ENCODE results near the gene JAGN1. TPM values are rescaled to one million over a fixed set of nuclear protein-coding genes. Genes with fewer than 3 reads are reported as not detected.
A peak's percentile ranks its signal among the peaks of the same experiment; 100 is the strongest.

Gene JAGN1
- total RNA-seq, 1 donor from 2014 or later: 40.4 TPM

DNA sequence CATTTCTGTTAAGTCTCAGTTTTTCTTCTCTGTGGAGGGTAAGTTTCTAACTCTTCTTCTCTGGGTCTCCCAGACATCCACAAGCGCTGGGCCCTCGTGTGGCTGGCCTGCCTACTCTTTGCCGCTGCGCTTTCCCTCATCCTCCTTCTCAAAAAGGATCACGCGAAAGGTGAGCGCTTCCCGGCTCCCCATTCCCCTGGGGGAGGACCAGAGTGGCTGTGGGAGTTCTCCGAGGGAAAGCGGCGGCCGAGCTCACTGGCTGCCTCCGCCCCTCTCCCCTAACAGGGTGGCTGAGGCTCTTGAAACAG lies 42.1 kb downstream of the JAGN1 start:
- Mint-ChIP-seq H3K9me3 (no peaks in the 10 kb centered on the region), H3K36me3 (peaks cover 22% of the 10 kb centered on the region), H3K4me1 (ENCODE audit: unreplicated experiment) (peaks cover 19% of the 10 kb centered on the region), H3K27ac (peak overlapping the region; percentile 99), H3K27me3 (no peaks in the 10 kb centered on the region), H3K4me3 (peak overlapping the region; percentile 98)
- DNase-seq (ENCODE audit: extremely low spot score, unreplicated experiment): no peak
- TF ChIP-seq CTCF (conservative IDR thresholded peaks at IDR 0.05): no peak

DNA sequence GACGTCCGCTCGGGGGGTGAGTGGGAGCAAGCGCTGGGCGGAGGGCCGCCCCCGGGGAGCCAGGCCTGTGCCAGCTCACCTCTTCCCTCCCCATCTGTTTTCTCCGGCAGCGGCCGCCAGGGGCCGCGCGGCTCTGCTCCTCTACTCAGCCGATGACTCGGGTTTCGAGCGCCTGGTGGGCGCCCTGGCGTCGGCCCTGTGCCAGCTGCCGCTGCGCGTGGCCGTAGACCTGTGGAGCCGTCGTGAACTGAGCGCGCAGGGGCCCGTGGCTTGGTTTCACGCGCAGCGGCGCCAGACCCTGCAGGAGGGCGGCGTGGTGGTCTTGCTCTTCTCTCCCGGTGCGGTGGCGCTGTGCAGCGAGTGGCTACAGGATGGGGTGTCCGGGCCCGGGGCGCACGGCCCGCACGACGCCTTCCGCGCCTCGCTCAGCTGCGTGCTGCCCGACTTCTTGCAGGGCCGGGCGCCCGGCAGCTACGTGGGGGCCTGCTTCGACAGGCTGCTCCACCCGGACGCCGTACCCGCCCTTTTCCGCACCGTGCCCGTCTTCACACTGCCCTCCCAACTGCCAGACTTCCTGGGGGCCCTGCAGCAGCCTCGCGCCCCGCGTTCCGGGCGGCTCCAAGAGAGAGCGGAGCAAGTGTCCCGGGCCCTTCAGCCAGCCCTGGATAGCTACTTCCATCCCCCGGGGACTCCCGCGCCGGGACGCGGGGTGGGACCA lies 42.6 kb downstream of the JAGN1 start:
- TF ChIP-seq CTCF (conservative IDR thresholded peaks at IDR 0.05): peak; percentile 78
- DNase-seq (ENCODE audit: extremely low spot score, unreplicated experiment): peak; percentile 84
- Mint-ChIP-seq H3K4me1 (ENCODE audit: unreplicated experiment) (peaks cover 19% of the 10 kb centered on the region), H3K9me3 (no peaks in the 10 kb centered on the region), H3K27ac (peak overlapping the region; percentile 99), H3K27me3 (no peaks in the 10 kb centered on the region), H3K4me3 (peak overlapping the region; percentile 98), H3K36me3 (peaks cover 22% of the 10 kb centered on the region)

GRCh38 chr3:9933561-9934234 lies 43.3 kb downstream of the JAGN1 start, which contains the start of gene CRELD1:
TSS of gene CRELD1 (plus strand) at chr3:9933834. CDS start at chr3:9934439, 605 bp downstream.
- H3K4me3 Mint-ChIP-seq: peak within 1 kb of the TSS; percentile 98
- H3K4me1 Mint-ChIP-seq (ENCODE audit: unreplicated experiment): peaks cover 19% of the 10 kb centered on the region
- DNase-seq (ENCODE audit: extremely low spot score, unreplicated experiment): peak; percentile 95
- TF ChIP-seq CTCF (conservative IDR thresholded peaks at IDR 0.05): no peak
- peak within 1 kb of the TSS; percentile 99 for H3K27ac Mint-ChIP-seq
- no peaks in the 10 kb centered on the region for H3K27me3 Mint-ChIP-seq
- no peaks in the 10 kb centered on the region for H3K9me3 Mint-ChIP-seq
- H3K36me3 Mint-ChIP-seq: peaks cover 22% of the 10 kb centered on the region

DNA sequence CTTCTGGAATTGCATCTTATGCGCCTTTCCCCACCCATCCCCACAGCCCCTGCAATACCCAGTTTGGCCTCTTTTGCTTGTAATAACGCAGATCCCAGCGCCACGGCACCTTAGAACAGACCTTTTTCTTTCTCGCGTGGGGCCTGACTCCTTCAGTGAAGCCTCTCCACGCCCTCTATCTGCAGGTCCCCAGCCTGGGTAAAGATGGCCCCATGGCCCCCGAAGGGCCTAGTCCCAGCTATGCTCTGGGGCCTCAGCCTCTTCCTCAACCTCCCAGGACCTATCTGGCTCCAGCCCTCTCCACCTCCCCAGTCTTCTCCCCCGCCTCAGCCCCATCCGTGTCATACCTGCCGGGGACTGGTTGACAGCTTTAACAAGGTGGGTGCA lies 43.8 kb downstream of the JAGN1 start:
- Mint-ChIP-seq H3K4me1 (ENCODE audit: unreplicated experiment) (peaks cover 19% of the 10 kb centered on the region), H3K4me3 (peak overlapping the region; percentile 98), H3K9me3 (no peaks in the 10 kb centered on the region), H3K27ac (peak overlapping the region; percentile 99), H3K27me3 (no peaks in the 10 kb centered on the region), H3K36me3 (peaks cover 22% of the 10 kb centered on the region)
- peak; percentile 55 for TF ChIP-seq CTCF (conservative IDR thresholded peaks at IDR 0.05)
- no peak for DNase-seq (ENCODE audit: extremely low spot score, unreplicated experiment)

GRCh38 chr3:9934993-9935392 lies 44.6 kb downstream of the JAGN1 start:
- no peaks in the 10 kb centered on the region for H3K27me3 Mint-ChIP-seq
- peaks cover 22% of the 10 kb centered on the region for H3K36me3 Mint-ChIP-seq
- peaks cover 19% of the 10 kb centered on the region for H3K4me1 Mint-ChIP-seq (ENCODE audit: unreplicated experiment)
- DNase-seq (ENCODE audit: extremely low spot score, unreplicated experiment): no peak
- H3K27ac Mint-ChIP-seq: peak overlapping the region; percentile 99
- TF ChIP-seq CTCF (conservative IDR thresholded peaks at IDR 0.05): no peak
- H3K4me3 Mint-ChIP-seq: peak overlapping the region; percentile 98
- no peaks in the 10 kb centered on the region for H3K9me3 Mint-ChIP-seq
